ENCODE results near the gene ADAM8.

GRCh38 chr10:133292919-133293809, 16.5 kb upstream of the ADAM8 start:
- TF ChIP-seq, protein P1, sequence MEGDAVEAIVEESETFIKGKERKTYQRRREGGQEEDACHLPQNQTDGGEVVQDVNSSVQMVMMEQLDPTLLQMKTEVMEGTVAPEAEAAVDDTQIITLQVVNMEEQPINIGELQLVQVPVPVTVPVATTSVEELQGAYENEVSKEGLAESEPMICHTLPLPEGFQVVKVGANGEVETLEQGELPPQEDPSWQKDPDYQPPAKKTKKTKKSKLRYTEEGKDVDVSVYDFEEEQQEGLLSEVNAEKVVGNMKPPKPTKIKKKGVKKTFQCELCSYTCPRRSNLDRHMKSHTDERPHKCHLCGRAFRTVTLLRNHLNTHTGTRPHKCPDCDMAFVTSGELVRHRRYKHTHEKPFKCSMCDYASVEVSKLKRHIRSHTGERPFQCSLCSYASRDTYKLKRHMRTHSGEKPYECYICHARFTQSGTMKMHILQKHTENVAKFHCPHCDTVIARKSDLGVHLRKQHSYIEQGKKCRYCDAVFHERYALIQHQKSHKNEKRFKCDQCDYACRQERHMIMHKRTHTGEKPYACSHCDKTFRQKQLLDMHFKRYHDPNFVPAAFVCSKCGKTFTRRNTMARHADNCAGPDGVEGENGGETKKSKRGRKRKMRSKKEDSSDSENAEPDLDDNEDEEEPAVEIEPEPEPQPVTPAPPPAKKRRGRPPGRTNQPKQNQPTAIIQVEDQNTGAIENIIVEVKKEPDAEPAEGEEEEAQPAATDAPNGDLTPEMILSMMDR (IDR thresholded peaks at IDR 0.05) = no peak
- no peak for TF ChIP-seq POLR2AphosphoS5 (IDR thresholded peaks at IDR 0.05)
